Activated B cell treated with CpG ODN at 0.5 μM for 24 hours (primary cell): ENCODE data around the gene RORC. TPM values are rescaled to one million over a fixed set of nuclear protein-coding genes. Genes with fewer than 3 reads are reported as not detected.

Experiments used
- ATAC-seq: fragments of 200-7000 bp; cut with Tn5 transposase; one replicate; pipeline ENCODE4 v1.10.0; 2021; ENCODE audit warnings: low read depth, mild to moderate bottlenecking, moderate library complexity
- CTCF ChIA-PET: fragments of 350-600 bp; sonication (Branson Sonifier 250); formaldehyde crosslinking; loops from one replicate; lab custom pipeline; 2021; ENCODE audit warnings: antibody characterized with exemption; lab: Charles Lee
- POLR2A ChIA-PET: fragments of 350-600 bp; sonication (Branson Sonifier 250); formaldehyde crosslinking; loops from one replicate; lab custom pipeline; 2021; ENCODE audit warnings: antibody characterized with exemption; lab: Charles Lee
- DNase-seq: peaks from one replicate; pipeline ENCODE4 v3.0.0; 2022
- H3K27ac Mint-ChIP-seq: one replicate; pipeline ENCODE4 v1.8.0; 2020; ENCODE audit warnings: mixed read lengths
- H3K27me3 Mint-ChIP-seq: one replicate; pipeline ENCODE4 v1.8.0; 2021; ENCODE audit warnings: mixed read lengths
- H3K36me3 Mint-ChIP-seq: one replicate; pipeline ENCODE4 v1.8.0; 2021; ENCODE audit warnings: low read depth, mixed read lengths
- H3K4me1 Mint-ChIP-seq: one replicate; pipeline ENCODE4 v1.8.0; 2021; ENCODE audit warnings: mixed read lengths
- H3K4me3 Mint-ChIP-seq: one replicate; pipeline ENCODE4 v1.8.0; 2020; ENCODE audit warnings: mild to moderate bottlenecking, mixed read lengths
- H3K9me3 Mint-ChIP-seq: one replicate; pipeline ENCODE4 v1.8.0; 2020; ENCODE audit warnings: mixed read lengths
- intact Hi-C: fragments of 100-400 bp; cut with micrococcal nuclease; formaldehyde crosslinking; loops from one replicate; pipeline ENCODE4 v1.15.1; 2024
- total RNA-seq: library from RNA; stranded (reverse); gene quantifications from 2 replicates; pipeline ENCODE4 v1.2.3, GENCODE V29; 2022
- TF ChIP-seq, protein P1 (sequence below): fragments of 200-600 bp; IDR thresholded peaks from one replicate; pipeline ENCODE4 v1.8.0; 2022; ENCODE audit warnings: antibody characterized with exemption, mild to moderate bottlenecking

Gene RORC
- total RNA-seq, 1 donor from 2014 or later = 0.09 TPM

DNA sequence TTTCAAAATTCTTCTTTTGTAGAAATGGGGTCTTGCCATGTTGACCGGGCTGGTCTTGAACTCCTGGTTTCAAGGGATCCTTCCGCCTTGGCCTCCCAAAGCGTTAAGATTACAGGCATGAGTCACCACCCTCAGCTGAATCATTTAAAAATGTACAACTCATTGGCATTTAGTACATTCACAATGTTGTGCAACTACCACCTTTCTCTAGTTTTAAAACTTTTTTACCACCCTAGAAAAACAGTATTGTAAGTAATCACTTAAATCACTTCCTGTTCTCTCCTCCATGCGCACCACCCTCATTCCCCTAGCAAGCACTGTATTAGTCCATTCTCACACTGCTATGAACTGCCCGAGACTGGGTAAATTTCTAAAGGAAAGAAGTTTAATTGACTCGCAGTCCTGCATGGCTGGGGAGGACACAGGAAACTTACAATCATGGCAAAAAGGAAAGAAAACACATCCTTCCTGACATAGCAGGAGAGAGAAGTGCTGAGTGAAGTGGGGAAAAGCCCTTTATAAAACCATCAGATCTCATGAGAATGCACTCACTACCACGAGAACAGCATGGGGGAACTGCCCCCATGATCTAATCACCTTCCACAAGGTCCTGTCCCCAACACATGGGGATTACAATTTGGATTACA is 36.3 kb upstream of the RORC start:
- Mint-ChIP-seq H3K27ac (no peak overlapping the region), H3K36me3 (no peaks in the 10 kb centered on the region), H3K27me3 (peaks cover 7% of the 10 kb centered on the region), H3K9me3 (no peaks in the 10 kb centered on the region), H3K4me1 (no peaks in the 10 kb centered on the region), H3K4me3 (no peak overlapping the region)
- ATAC-seq (no peak), DNase-seq (no peak)
- TF ChIP-seq, protein P1, sequence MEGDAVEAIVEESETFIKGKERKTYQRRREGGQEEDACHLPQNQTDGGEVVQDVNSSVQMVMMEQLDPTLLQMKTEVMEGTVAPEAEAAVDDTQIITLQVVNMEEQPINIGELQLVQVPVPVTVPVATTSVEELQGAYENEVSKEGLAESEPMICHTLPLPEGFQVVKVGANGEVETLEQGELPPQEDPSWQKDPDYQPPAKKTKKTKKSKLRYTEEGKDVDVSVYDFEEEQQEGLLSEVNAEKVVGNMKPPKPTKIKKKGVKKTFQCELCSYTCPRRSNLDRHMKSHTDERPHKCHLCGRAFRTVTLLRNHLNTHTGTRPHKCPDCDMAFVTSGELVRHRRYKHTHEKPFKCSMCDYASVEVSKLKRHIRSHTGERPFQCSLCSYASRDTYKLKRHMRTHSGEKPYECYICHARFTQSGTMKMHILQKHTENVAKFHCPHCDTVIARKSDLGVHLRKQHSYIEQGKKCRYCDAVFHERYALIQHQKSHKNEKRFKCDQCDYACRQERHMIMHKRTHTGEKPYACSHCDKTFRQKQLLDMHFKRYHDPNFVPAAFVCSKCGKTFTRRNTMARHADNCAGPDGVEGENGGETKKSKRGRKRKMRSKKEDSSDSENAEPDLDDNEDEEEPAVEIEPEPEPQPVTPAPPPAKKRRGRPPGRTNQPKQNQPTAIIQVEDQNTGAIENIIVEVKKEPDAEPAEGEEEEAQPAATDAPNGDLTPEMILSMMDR = no peak
- intact Hi-C loops = no loop called here
- CTCF ChIA-PET = no interaction called here
- POLR2A ChIA-PET = no interaction called here

DNA sequence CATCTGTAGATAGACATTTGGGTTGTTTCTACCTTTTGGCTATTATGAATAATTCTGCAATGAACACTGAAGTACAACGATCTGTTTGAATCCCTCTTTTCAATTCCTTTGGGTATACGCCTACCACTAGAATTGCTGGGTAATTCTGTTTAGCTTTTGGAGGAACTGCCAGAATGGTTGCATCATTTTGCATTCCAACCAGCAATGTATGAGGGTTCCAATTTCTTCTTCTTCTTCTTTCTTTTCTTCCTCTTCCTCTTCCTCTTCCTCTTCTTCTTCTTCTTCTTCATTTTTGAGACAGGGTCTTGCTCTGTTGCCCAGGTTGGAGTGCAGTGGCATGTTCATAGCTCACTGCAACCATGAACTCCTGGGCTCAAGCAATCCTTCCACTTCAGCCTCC is 35.7 kb upstream of the RORC start:
- ATAC-seq (no peak), DNase-seq (no peak)
- no peak overlapping the region for H3K27ac Mint-ChIP-seq
- no peak overlapping the region for H3K4me3 Mint-ChIP-seq
- intact Hi-C loops = no loop called here
- ChIA-PET CTCF (no interaction called here), POLR2A (no interaction called here)
- peaks cover 9% of the 10 kb centered on the region for H3K27me3 Mint-ChIP-seq
- TF ChIP-seq, protein P1 = no peak
- no peaks in the 10 kb centered on the region for H3K4me1 Mint-ChIP-seq
- no peaks in the 10 kb centered on the region for H3K9me3 Mint-ChIP-seq
- no peaks in the 10 kb centered on the region for H3K36me3 Mint-ChIP-seq

- Mint-ChIP-seq H3K36me3 (no peaks in the 10 kb centered on the region), H3K4me1 (peaks cover 9% of the 10 kb centered on the region), H3K4me3 (no peak overlapping the region), H3K27me3 (peaks cover 9% of the 10 kb centered on the region), H3K9me3 (no peaks in the 10 kb centered on the region), H3K27ac (no peak overlapping the region)
- ATAC-seq (no peak), DNase-seq (no peak)
- TF ChIP-seq, protein P1 = no peak
- POLR2A ChIA-PET = no interaction called here
- CTCF ChIA-PET = no interaction called here
- intact Hi-C loops = no loop called here
Measured at GRCh38 chr1:151864411-151864810, 32.8 kb upstream of the RORC start.

GRCh38 chr1:151862604-151863003 is 31.0 kb upstream of the RORC start:
- Mint-ChIP-seq H3K4me1 (peaks cover 9% of the 10 kb centered on the region), H3K27ac (no peak overlapping the region), H3K27me3 (peaks cover 9% of the 10 kb centered on the region), H3K36me3 (no peaks in the 10 kb centered on the region), H3K9me3 (no peaks in the 10 kb centered on the region), H3K4me3 (no peak overlapping the region)
- TF ChIP-seq, protein P1 = no peak
- intact Hi-C loops = no loop called here
- POLR2A ChIA-PET = no interaction called here
- CTCF ChIA-PET = interaction anchor here (0.7 kb wide), 1 partner anchor 165 kb away, joined by 3 read pairs; no protein-coding TSS in a partner anchor
- no peak for ATAC-seq
- no peak for DNase-seq

DNA sequence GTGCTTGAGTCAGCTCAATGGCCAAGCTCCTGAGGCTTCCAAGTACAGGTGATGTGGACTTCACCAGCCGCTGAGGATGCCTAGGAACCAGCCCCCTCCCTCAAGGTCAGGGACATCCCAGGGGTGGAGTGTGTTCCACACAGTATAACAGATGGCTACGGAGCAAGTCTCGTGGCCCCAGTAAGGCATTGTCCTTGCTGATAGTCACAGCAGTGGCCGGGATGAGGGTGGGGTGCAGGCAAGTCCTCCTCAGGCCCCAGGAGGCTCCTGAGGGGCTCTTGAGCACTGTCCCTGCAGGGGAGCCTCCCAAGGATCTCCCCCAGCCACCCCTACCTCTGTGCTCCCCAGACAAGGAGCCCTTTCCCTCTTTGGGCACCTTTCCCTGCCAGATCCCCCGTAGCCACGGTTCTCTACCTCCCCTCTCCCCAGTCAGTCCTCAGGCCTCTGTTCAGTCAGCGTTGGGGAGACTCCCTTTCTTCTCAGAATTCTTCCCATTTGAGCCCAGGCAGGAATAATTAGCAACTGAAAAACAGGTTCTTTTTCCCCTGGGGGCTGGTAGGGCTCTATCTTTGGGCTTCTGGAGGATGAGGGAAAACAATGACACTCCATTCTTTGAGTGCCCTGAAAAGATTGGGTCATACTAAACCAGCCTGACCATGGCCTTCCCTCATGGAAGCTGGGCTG is 29.0 kb upstream of the RORC start:
- no peaks in the 10 kb centered on the region for H3K36me3 Mint-ChIP-seq
- DNase-seq (no peak), ATAC-seq (no peak)
- intact Hi-C loops = no loop called here
- H3K27ac Mint-ChIP-seq = no peak overlapping the region
- POLR2A ChIA-PET = interaction anchor here (1.5 kb wide), 1 partner anchor 21 kb away, joined by 4 read pairs; the partner anchor contains the start of gene C2CD4D
- peaks cover 9% of the 10 kb centered on the region for H3K4me1 Mint-ChIP-seq
- H3K9me3 Mint-ChIP-seq = no peaks in the 10 kb centered on the region
- TF ChIP-seq, protein P1 = no peak
- CTCF ChIA-PET = no interaction called here
- peaks cover 8% of the 10 kb centered on the region for H3K27me3 Mint-ChIP-seq
- H3K4me3 Mint-ChIP-seq = no peak overlapping the region
